Measurements from ENCODE around the gene TADA3.

TADA3 gene

DNA sequence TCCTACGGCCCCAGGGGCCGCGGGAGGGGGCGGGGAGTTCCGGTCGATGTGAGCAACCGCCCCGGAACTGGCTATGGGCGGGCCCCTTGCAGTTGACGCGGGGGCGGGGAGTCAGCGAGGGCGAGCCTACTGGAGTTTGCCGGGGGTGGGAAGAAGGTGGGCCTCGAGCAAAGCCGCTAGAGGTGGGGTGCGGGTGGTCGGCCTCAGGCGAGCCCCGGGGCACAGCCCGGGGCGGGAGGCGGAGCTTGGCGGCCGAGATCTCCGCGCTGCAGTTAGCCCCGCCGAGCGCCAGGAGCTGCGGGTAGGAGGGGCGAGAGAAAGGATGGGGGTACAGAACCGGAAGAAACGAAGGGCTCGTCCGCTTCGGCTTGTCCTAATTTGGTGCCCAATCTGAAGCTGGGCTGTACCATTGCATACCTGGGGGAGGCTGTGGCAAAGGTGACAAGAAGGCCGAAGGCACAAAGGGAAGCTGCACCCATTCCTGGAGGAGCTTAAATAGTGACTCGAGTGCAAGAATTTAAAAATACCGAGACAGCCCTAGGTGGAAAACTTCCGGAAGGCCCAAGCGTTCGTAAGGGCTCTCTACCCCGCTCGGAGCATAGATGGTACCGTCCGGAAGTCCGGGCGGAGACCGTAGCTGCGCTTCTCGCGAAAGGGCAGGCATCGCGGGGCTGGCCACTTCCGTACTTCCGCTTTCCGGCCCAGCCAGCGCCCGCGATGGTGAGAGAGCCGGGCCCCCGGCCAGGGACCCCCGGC is at the start of gene TADA3, which contains the start of gene ARPC4:
Gene TADA3 (minus strand): TSS at position 69 of the 756 bp plus-strand sequence. CDS start 1,007 bp downstream, outside the sequence.
Gene ARPC4 (plus strand): TSS at position 678 of the 756 bp plus-strand sequence. CDS start 40 bp downstream, at position 718.
- in situ Hi-C loops (cut with MboI; ENCODE audit: low sequenced_read_pairs), result no loop called here

DNA sequence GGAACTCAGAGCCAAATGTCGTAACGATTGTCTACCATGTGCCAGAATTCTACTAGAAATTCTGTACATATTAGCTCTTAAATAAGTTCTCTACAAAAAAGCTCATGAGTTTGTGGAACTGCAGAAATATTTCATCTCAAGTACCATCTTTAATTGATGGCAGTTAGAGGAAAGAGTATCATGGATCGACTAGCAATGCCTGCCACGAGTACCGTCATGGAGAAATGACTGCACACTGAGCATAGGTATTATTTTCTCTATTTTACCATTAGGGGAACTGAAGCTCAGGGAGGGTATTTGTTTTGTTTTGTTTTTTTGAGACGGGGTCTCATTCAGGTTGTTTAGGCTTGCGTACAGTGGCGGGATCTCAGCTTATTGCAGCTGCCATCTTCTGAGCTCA is 48.7 kb upstream of the TADA3 start:
- in situ Hi-C loops (cut with MboI; ENCODE audit: low sequenced_read_pairs), result no loop called here

DNA sequence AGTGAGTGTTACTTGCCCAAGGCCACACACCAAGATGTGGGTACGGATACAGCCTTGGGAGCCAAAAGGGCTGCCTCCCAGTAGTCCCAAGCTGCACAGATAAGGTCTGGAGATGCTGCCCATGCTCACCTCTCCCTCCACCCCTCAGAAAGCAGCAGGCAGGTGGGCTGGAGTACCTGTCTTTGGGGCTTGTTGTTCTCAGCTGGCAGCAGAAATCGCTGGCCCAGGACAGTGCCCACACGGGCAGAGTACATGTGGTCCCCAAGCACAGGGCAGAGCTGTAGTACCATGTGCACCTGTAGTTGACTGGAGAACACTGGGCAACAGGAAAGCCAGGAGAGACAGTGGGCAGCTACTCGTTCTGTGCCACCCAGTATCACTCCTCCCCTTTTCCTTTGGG is 46.6 kb upstream of the TADA3 start:
- in situ Hi-C loops (cut with MboI; ENCODE audit: low sequenced_read_pairs), result no loop called here

DNA sequence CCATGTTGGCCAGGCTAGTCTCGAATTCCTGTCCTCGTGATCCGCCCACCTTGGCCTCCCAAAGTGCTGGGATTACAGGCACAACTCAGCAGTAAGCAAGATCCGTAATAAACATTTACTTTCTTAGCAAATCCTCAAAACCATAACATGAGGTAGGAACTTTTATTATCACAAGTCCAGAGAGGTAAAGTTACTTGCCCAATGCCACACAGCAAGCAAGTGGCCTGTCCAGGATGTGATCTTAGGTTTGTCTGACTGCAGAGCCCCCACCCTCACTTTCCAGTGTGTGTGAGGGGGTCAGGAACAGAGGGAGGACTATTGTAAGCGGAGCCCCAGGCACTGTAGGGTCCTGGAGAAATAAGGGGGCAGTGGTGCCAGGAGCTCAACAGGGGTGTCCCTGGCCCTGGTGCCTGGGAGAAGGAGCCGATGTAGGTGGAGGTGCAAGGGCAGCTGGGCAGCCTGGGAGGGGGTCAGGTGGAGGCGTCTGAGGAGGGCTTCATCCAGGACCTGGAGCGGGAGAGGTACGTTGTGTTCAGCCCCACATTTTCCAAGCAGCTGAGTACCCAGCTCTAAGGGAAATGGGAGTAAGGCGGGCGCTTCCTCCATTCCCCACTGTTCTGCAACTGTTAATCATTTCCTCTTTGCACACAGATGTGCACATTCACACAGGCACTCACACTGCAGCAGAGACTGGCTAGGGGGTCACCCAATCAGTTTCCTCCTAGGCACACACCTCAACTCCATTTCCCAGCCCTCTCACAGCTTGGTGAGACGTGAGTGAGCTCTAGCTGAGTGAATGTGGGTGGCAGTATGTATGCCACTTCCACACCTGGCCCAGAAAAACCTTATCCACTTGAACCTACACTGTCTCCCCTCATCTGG is 45.7 kb upstream of the TADA3 start:
- in situ Hi-C loops (cut with MboI; ENCODE audit: low sequenced_read_pairs), result no loop called here

GRCh38 chr3:9834520-9835380 is 42.5 kb upstream of the TADA3 start:
- in situ Hi-C loops (cut with MboI; ENCODE audit: low sequenced_read_pairs), result no loop called here

DNA sequence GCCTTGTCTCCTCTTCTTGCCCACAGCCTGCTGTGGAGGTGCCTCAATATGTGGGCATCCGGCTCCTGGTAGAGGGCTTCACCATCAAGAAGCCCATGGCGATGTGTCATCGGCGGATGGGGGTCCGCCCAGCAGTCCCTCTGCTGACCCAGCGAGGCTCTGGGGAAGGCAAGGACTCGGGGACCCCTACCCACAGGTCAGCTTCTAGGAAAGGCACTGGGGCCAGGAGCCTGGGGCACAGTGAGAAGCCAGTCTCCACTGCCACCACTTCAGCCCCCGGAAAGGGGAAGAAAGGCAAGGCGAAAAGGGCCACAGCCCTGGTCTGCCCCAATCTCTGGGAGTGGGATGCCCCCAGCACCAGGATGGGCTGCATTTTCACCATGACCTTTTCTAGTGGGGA is 40.8 kb upstream of the TADA3 start:
- in situ Hi-C loops (cut with MboI; ENCODE audit: low sequenced_read_pairs), result no loop called here

DNA sequence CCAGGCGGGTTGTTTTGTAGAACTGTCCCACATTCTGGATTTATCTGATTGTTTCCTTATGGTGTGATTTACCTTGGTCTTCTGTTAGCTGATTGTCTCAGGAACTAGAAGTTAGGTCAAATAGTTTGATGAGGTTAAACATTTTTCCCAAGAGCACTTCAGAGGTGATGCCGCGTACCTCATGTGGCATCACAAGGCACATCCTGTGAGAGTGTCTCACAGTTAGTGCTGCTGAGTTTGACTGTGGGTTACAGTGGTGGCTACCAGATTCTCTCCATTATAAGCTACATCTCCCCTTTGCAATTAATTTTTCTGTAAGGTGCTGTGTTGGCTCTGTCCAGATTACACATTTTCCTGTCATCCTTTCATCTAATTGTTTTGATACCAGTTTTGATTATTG is 39.0 kb upstream of the TADA3 start:
- in situ Hi-C loops (cut with MboI; ENCODE audit: low sequenced_read_pairs), result no loop called here

GRCh38 chr3:9828801-9829755 is 36.8 kb upstream of the TADA3 start:
- in situ Hi-C loops (cut with MboI; ENCODE audit: low sequenced_read_pairs), result no loop called here

DNA sequence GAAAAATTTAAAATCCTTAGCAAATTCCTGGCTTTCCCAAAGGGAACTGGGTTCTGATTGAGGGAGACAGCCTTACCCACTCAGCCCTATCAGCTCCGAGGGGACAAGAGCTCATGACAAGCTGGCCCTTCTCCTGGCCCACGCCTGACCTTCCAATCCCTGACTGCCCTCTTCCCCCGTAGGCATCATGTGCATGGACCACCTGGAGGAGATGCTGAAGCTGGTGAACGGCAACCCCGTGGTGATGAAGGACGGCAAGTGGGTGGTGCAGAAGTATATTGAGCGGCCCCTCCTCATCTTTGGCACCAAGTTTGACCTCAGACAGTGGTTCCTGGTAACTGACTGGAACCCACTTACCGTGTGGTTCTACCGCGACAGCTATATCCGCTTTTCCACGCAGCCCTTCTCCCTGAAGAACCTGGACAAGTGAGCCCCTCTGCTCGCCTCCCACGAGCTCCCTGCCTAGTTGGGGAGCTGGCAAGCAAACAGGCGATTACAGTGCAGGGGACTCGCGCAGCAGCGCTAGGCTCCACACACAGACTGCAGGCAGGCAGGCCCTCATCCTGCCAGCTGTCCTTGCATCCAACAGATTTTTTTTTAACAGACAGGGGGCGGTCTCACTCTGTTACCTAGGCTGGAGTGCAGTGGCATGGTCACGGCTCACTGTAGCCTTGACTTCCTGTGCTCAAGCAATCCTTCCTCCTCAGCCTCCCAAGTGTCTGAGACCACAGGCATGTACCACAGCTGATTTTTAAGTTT is 34.7 kb upstream of the TADA3 start:
- in situ Hi-C loops (cut with MboI; ENCODE audit: low sequenced_read_pairs), result no loop called here

- in situ Hi-C loops (cut with MboI; ENCODE audit: low sequenced_read_pairs), result no loop called here
Measured at GRCh38 chr3:9825451-9826040, 33.3 kb upstream of the TADA3 start.

DNA sequence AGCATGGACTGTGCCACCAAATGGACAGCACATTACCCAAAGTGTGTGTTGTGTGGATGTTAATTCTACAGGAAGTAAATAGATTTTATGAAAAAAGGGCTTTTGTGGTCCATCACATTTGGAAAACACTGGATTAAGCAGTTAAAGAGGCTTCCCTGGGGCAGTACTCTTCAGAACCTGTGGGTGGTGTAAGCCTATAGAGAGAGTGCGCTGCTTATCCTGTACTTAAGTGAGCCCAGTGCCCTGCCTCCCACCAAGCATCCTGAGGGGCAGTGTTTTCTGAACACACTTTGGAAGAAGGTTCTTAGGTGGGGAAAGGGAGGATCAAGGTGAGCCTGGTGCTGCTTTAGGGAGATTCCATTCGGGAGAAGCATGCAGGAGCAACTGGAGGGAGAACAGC is 28.7 kb upstream of the TADA3 start:
- in situ Hi-C loops (cut with MboI; ENCODE audit: low sequenced_read_pairs), result no loop called here

- in situ Hi-C loops (cut with MboI; ENCODE audit: low sequenced_read_pairs), result no loop called here
Measured at GRCh38 chr3:9820543-9820942, 28.3 kb upstream of the TADA3 start.

DNA sequence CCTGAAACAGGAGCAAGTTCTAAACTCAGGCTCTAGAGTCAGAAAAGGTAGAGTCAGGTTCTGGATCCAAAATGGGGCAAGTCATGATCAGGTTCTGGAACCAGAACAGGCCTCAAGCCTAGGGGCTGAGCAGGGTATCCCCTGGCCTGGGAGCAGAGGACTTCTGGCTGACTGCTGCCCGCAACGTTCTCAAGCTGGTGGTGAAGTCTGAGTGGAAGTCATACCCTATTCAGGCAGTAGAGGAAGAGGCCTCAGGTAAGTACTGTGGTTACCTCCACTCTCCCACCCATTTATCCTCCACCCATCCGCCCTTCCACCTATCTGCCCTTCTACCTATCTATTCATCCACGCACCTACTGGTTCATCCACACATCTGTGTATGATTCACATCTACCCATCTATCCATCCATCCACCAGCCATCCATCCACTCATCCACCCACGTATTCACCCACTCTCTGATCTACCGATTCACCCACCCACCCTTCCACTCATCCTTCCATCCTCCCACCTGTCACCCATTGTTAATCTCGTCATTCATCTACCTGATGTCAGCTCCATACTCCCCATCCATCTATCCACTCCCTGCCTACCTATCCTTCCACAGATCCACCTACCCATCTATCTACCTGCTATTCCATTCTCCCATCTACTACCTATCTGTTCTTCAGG is 26.5 kb upstream of the TADA3 start:
- in situ Hi-C loops (cut with MboI; ENCODE audit: low sequenced_read_pairs), result no loop called here

DNA sequence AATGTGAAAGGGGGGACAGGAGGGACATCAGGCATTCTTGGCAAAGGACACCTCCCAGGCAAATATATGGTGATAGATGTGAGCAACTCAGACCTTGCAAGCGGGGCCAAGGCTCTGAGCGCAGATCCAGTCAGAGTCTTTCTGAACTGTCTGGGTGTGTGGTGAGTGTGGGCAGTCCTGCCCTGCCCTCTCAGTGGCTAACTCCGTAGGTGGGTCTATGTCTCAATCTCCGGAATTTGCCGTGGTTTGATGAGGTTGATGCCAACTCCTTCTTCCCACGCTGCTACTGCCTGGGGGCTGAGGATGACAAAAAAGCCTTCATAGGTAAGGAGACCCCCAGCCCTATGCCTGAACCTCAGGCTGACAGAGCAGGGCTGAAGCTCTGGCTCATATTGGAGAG is 25.2 kb upstream of the TADA3 start:
- in situ Hi-C loops (cut with MboI; ENCODE audit: low sequenced_read_pairs), result no loop called here

- in situ Hi-C loops (cut with MboI; ENCODE audit: low sequenced_read_pairs), result no loop called here
Measured at GRCh38 chr3:9815986-9816385, 23.7 kb upstream of the TADA3 start.

GRCh38 chr3:9812870-9813483 is 20.7 kb upstream of the TADA3 start:
- in situ Hi-C loops (cut with MboI; ENCODE audit: low sequenced_read_pairs), result no loop called here

DNA sequence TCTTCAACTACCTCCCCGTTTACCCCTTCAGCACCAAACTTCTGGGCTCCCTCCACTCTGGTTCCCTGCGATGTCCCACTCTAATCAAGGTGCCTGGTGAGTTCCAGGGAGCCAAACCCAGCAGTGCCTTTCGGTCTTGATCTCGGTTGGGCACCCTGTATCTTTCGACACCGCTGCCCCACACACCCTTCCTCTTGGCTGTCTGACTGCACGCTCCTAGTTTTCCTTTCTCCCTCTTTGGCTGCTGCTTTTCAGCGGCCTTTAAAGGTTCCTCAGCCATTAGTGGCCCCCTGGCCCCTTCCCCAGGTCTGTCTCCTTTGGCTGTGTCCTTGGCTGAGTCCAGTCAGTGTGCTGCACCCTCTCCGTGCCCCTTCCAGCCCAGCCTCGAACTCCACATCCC is 18.6 kb upstream of the TADA3 start:
- in situ Hi-C loops (cut with MboI; ENCODE audit: low sequenced_read_pairs), result no loop called here

DNA sequence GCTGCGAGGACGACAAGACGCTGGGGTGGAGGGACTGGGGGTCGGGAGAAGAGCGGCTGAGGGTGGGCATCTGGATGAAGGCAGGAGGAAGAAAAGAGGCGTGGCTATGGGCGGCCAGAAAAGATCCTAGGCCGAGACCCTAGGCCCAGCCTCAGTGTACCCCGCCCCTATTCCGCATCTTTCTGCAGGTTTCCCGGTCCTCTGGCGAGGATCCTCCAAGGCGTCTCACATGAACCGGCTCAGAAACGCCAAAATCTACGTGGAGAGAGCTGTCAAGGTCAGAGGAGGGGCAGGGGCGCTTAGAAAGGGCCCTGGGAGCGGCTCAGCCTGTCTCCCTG is 18.1 kb upstream of the TADA3 start:
- in situ Hi-C loops (cut with MboI; ENCODE audit: low sequenced_read_pairs), result no loop called here

Data from hTERT RPE-1 (cell line).